Gastroesophageal sphincter (tissue), 3 donors: ENCODE data around the gene ABHD4.

ENCODE experiments used
- EP300 ChIP-seq: sonication (generic); formaldehyde crosslinking; IDR thresholded peaks from one replicate; pipeline ENCODE4 v1.6.1; 2017; ENCODE audit warnings: antibody characterized with exemption, mild to moderate bottlenecking
- POLR2A ChIP-seq, 2 donors: fragments of 450-650 bp; IDR thresholded peaks; one replicate each; pipeline ENCODE4 v1.6.1; 2017; ENCODE audit warnings: antibody characterized with exemption in 2 of 2, mild to moderate bottlenecking in 2 of 2, moderate library complexity in 1 of 2
- TF ChIP-seq, protein P1 (sequence below), 4 experiments: fragments of 200-600 bp in 2 of 4; fragments of 450-650 bp in 2 of 4; sonication (generic) in 1 of 4; IDR thresholded peaks; one replicate each; pipeline ENCODE4 v1.5.1; 2017 to 2019; ENCODE audit warnings: antibody characterized with exemption in 4 of 4, mild to moderate bottlenecking in 2 of 4, moderate library complexity in 2 of 4

DNA sequence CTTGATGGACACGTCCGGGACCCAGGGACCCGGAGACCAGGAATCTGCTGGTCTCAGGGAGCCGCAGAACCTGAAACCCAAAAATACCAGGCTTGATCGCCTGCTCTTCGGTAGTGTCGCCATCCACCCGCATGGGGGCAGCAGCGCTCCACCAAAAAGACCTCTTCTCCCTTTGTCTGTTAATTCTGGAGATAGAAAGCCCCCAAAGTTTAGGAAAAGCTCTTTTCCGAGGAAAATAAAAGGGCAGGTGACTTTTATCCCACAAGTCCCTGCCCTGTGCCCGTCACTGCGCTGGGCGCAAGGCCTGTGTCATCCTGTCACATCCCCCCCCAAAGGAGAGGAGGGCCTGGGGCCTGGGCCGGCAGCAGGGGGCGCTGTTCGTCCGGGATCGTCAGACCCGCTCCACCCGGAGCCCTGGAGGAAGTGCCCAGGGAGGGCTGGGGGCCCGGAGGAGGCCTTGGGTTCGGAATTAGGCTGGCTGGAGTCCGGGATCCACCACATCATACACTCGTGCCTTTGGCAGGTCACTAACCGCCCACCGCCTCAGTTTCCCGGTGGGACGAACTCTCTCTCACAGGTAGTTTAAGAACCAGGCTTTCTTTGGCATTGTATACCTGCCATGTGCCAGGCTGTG is 41.0 kb upstream of the ABHD4 start:
- no peak for TF ChIP-seq EP300
- TF ChIP-seq, protein P1, sequence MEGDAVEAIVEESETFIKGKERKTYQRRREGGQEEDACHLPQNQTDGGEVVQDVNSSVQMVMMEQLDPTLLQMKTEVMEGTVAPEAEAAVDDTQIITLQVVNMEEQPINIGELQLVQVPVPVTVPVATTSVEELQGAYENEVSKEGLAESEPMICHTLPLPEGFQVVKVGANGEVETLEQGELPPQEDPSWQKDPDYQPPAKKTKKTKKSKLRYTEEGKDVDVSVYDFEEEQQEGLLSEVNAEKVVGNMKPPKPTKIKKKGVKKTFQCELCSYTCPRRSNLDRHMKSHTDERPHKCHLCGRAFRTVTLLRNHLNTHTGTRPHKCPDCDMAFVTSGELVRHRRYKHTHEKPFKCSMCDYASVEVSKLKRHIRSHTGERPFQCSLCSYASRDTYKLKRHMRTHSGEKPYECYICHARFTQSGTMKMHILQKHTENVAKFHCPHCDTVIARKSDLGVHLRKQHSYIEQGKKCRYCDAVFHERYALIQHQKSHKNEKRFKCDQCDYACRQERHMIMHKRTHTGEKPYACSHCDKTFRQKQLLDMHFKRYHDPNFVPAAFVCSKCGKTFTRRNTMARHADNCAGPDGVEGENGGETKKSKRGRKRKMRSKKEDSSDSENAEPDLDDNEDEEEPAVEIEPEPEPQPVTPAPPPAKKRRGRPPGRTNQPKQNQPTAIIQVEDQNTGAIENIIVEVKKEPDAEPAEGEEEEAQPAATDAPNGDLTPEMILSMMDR (IDR thresholded peaks at IDR 0.05) = peak; percentile 97 to 99 (median 98)
- no peak for TF ChIP-seq POLR2A (IDR thresholded peaks at IDR 0.05)
